GM18909 (cell line): Measurements from ENCODE around the gene TMEM109.
A peak's percentile ranks its signal among the peaks of the same experiment; 100 is the strongest.

Experiments
- ATAC-seq: cut with Tn5 transposase; IDR thresholded peaks from one replicate; pipeline ENCODE4 v1.9.1; 2021; ENCODE audit warnings: mild to moderate bottlenecking; ENCODE audit not compliant: unreplicated experiment, poor library complexity

TMEM109 gene, protein sequence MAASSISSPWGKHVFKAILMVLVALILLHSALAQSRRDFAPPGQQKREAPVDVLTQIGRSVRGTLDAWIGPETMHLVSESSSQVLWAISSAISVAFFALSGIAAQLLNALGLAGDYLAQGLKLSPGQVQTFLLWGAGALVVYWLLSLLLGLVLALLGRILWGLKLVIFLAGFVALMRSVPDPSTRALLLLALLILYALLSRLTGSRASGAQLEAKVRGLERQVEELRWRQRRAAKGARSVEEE

DNA sequence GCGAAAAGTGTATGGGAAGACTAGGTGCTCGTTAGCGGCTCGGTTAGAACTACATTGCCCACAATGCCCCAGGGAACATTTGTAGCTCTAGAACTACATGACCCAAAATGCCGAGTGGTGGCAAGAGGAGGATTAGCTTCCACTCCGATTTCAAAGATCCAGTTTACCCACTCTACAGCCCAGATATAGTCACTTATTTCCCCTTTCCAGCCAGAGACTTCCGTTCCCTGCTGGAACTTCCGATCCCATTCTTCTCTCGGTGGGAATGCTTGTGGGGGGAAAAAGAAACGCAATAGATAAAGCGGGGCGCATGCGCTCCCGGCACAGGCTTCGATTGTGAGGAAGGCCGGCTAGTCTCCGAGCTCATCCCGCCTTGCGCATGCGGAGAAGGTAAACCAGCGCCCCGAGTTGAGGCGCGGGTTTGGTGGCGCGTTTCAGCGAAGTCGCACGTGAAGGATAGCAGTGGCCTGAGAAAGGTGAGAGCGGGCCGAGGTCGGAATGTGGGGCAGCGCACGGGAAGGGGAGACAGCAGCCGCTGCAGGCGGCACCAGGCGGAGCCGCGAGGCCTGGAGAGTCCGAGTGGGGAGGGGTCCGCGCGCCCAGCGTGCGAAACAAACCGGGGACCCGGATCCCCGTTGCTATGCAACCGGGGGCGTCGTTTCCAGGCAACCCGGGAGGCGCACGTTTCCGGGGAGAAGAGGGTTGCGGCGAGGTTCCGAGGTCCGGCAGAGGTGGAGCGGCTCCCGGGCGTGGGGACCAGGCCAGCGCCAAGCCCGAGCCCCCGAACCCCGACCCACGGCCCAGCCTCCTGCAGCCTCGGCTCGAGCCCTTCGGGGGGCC, at the start of gene TMEM109:
TSS of gene TMEM109 (plus strand) at position 366 of the 840 bp plus-strand sequence. CDS start 5,536 bp downstream, outside the sequence.
- ATAC-seq, result peak; percentile 40

DNA sequence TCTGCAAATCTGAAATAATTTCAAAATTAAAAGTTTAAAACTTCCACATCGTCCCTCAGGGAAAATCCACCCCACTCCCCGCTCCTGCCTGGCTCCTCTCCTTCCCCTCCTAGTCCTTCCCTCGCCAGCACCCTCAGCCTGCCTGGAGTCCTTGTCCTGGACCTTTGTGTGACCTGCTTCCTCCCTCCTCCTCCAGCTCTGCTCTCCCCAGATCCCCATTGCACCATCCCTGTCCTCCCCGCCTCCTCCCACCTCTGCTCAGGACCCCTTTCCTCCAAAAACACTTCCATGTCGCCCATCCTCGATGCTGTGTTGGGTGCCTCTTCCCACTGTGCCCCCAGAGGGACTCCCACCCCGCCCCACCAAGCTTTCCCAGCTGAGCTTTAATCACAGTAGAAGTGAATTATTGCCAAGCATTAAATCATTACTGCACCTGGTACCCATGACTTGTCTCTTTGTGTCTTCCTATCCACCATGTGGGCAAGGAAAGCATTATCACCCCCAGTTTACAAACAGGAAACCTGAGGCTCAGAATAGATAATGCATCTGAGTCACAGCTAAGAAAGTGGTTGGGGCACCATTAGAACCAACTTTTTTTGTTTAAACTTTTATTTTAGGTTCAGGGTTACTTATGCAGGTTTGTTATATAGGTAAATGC, 49.0 kb upstream of the TMEM109 start:
- no peak for ATAC-seq

DNA sequence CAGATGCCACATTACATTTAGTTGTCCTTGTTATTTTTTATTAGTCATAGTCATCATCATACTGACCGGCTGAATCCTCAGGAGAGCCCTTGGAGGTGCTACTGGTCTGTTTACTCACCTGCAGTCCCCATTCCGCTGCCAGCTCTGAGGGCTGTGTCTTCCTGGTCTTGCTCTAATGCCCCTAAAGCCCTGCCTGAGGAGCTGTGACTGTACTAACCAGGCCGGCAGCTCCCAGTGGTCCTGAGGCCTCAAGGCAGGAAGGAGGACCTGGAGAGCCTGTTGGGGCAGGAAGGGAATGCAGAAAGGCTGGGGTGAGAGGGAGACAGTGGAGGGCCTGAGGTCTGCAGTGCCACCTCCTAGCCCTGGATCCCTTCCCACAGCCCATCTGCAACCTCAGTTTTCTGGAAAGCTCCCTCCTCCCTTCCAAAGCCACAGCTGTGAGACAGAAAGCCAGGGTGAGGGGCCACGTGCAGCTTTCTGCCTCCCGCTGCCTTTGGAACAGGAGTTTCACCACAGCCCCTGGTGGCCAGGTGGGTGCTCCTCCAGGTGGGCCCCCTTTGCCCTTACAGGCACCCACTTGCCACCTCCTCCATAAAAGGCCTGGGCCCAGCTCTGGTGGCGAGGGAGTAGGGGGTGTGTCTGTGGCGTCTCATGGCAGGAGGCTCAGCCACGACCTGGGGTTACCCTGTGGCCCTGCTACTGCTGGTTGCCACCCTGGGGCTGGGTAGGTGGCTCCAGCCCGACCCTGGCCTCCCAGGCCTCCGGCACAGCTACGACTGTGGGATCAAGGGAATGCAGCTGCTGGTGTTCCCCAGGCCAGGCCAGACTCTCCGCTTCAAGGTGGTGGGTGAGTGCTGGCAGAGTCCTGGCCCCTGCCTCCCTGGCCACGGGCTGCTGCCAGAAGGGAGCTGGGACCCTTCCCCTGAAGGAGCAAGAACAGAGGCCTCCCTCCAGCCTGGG, 46.8 kb upstream of the TMEM109 start, which contains the start of gene ZP1:
TSS of gene ZP1 (plus strand) at position 632 of the 960 bp plus-strand sequence. CDS start at position 652, 20 bp downstream.
- no peak for ATAC-seq

DNA sequence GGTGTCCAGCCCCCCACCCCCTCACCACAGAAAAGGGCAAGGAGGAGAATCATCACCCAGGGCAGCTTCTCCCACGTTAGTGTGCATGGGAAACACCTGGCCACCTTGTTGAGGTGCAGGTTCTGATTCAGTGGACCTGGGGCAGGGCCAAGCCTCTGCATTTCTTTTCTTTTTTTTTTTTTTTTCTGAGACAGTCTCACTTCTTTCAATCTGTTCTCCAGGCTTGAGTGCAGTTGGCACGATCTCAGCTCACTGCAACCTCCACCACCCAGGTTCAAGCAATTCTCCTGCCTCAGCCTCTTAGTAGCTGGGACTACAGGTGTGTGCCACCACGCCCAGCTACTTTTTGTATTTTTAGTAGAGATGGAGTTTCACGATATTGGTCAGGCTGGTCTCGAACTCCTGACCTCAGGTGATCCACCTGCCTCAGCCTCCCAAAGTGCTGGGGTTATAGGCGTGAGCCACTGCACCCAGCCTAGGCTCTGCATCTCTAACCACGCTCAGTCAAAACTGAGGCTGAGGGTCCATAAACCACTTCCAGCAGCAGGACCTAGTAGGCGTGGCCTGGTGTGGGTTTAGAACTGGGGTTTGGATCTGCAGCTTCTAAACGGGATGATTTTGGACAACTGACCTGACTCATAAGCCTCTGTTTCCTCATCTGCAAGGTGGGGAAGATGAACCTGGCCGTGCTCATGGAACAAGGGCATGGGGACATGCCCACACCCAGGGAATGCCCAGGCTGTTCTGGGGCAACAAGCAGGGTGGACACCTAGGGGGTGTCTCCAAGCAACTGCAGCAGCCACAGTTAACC, 45.9 kb upstream of the TMEM109 start:
- no peak for ATAC-seq

DNA sequence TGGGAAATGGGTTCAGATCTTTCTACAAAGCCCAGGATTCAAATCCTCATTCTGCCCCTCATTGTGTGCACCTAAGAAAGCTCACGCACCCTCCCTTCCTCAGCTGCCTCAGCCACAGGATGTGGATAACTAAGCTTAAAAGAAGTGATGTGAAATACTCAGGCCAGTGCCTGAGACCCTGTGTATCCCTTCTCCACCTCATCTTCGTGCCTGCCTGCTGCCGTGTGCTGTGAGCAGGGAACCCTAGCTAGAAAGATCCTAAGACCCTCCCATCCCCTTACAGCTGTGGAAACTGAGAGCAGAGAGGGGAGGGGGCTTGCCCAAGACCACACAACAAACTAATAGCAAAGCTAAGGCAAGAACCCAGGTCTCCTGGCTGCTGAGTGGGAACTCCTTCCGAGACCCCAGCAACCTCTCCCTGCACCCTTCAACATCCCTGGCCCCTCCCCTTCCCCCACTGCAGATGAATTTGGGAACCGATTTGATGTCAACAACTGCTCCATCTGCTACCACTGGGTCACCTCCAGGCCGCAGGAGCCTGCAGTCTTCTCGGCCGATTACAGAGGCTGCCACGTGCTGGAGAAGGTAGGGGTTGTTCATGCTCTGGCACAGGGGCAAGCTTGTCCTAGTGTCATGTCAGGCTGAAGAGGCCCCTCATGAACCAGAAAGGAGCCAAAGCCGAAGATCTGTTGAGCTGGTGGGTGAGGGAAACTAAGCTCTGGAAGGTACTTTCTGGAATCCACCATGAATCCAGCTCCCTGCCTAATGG, 45.1 kb upstream of the TMEM109 start:
- ATAC-seq, result no peak

DNA sequence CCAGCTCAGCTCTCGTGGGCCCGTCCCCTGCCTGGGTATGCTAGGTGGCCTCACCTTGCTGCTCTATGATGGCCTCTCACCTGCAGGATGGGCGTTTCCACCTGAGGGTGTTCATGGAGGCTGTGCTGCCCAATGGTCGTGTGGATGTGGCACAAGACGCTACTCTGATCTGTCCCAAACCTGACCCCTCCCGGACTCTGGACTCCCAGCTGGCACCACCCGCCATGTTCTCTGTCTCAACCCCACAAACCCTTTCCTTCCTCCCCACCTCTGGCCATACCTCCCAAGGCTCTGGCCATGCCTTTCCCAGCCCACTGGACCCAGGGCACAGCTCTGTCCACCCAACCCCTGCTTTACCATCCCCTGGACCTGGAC, 44.5 kb upstream of the TMEM109 start:
- no peak for ATAC-seq

DNA sequence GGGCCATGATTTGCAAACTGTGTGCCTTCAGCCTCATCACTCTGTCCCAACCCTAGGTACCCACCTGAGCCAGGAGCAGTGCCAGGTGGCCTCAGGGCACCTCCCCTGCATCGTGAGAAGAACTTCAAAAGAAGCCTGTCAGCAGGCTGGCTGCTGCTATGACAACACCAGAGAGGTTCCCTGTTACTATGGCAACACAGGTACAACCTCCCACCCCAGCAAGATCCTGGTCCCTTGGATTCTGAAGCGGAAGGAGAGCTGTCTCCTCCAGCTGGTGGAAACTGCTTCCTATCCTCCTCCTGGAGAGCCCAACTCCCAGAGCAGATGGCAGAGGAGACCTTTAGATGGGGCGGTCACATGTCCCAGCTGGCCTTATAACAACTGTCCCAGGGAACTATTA, 43.7 kb upstream of the TMEM109 start:
- no peak for ATAC-seq

DNA sequence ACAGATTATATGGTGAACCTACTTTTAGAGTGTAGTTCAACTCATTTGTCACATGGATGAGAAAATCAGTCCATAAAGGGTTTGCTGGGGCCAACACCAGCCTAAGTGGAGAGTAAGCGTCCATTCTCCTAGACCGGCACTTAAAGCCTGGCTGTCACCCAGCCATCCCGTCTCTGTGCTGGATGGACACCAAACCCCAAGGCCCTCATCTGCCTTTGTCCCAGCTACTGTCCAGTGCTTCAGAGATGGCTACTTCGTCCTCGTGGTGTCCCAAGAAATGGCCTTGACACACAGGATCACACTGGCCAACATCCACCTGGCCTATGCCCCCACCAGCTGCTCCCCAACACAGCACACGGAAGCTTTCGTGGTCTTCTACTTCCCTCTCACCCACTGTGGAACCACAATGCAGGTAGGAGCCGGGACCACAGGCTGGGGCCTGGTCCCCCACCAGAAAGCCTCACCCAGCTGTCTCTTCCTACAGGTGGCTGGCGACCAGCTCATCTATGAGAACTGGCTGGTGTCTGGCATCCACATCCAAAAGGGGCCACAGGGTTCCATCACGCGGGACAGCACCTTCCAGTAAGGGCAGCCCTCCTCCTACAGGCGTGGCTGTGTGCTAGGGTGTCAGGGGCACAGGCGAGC, 43.1 kb upstream of the TMEM109 start:
- ATAC-seq, result no peak

DNA sequence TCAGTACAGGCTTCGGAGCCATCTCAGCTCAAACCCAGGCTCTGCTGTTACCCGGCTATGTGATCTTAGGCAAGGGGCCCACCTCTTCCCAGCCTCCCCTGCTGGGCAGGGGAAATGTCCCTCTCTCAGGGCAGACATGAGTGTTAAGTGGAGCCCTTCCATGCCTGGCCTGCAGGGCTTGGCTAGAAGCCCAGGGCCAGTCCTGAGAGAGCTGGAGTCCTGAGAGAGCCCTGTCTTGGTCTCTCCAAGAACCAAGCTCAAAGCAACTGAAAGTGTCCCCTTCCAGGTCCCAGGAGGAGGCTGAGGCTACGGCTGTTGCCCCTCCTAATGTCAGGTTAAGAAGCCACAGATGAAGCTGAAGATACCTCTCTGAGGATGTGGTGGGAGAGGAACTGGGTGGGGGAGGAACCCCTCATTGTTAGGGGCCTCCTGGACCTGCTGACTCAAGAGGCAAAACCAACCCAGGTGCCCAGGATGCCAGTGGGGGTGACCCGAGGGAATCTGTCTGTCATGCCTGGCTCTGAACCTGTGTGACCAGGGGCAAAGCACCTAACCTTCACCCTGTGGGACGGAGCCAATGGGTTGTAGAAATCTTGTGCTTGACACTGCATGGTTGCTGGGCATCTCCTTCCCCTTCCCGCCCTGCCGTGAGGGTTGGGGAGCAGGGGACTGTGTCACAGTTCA, 42.4 kb upstream of the TMEM109 start:
- ATAC-seq, result no peak

DNA sequence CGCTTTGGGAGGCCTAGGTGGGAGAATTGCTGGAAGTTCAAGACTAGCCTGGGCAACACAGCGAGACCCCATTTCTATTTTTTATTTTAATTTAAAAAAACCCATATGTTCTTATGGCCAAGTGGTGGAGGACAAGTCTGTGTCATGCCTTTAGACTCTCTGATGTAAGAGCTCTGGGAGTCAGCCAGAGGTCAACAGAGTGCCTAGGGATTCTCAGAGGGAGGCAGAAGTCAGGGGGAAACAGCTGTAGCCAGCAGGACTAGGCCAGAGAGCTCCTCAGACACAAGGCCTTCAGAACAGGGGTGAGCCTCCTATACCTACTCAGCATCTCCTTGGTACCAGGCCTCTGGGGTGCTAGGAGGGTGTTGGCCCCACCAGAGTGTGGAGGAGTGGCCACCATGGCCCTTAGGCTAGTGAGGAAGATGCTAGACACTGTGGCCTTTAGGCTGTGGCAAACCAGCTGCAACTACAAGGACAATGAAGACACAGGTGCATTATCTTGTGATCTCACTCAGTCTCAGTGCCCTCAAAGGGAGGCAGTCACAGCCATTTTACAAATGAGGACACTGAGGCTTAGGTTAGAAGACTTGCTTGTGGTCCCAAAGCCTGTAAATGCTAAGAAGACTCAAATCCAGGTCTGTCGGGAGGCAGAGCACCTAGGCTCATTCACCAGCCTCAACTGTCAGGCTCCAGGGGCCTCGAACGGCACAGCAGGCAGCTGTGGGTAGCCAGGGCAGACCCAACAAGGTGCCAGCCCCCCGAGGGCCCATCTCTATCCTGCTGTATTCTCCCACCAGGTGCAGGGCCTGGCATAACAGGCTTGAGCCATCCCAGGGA, 41.6 kb upstream of the TMEM109 start:
- no peak for ATAC-seq

DNA sequence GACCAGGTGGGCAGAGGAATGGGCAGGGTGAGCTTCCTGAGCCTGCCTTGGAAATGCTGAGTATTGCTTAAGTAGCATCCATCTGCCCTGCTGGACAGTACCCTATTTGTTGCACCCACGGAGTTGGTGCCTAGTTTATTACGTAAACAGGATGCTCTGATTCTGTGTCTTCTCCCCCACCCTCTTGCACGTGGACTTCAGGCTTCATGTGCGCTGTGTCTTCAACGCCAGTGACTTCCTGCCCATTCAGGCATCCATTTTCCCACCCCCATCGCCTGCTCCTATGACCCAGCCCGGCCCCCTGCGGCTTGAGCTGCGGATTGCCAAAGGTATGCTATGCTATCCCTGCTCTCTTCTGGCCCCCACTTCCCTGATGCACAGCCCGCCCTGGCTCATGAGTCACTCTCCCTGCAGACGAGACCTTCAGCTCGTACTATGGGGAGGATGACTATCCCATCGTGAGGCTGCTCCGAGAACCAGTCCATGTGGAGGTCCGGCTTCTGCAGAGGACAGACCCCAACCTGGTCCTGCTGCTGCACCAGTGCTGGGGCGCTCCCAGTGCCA, 40.9 kb upstream of the TMEM109 start:
- ATAC-seq, result no peak

DNA sequence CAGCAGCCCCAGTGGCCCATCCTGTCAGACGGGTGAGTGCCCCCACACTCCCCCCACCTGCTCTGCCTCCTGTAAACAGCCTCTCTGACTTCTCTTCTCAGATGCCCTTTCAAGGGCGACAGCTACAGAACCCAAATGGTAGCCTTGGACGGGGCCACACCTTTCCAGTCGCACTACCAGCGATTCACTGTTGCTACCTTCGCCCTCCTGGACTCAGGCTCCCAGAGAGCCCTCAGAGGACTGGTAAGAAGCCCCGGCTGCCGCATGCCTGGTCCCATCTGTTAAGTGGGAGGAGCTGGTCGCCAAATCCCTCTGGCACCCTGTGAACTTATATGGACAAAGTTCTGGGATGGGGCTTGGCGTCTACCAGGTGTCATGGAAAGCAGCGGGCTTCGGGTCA, 40.4 kb upstream of the TMEM109 start:
- no peak for ATAC-seq

DNA sequence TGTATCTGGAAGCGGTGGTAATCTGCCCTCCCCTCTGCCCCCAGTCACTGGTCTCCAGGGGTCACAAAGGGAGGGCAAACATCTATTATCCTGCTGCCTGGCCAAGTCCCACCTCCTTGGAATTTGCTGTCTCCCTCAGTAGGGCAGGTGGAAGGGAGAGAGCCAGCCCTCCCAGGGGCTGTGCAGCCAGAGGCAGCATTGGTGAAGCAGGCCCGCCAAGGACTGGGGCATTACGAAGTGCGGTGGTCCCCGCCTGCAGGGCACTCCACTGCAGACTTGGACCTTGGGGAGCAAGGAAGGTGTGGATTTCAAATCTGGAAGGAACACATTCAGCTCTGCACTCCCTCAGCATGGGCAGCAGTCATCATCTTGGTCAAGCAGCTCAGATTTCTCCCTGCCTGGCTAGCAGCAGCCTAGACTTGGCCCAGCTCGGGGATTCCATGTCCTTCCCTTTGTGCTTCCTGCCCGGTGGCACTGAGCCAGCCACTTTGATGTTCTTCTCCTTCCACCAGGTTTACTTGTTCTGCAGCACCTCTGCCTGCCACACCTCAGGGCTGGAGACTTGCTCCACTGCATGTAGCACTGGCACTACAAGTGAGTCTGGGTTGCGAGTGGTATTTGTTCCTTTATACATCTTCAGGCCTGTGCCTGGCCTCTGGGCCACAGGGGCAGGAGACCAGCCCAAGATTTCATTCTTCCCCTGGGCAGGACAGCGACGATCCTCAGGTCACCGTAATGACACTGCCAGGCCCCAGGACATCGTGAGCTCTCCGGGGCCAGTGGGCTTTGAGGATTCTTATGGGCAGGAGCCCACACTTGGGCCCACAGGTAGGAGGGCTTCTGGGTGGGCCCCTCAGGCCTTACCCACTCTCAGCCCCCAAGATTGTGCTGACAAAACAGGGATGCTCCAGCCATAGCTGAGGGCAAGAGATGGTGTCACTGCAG, 39.3 kb upstream of the TMEM109 start:
- ATAC-seq, result no peak

DNA sequence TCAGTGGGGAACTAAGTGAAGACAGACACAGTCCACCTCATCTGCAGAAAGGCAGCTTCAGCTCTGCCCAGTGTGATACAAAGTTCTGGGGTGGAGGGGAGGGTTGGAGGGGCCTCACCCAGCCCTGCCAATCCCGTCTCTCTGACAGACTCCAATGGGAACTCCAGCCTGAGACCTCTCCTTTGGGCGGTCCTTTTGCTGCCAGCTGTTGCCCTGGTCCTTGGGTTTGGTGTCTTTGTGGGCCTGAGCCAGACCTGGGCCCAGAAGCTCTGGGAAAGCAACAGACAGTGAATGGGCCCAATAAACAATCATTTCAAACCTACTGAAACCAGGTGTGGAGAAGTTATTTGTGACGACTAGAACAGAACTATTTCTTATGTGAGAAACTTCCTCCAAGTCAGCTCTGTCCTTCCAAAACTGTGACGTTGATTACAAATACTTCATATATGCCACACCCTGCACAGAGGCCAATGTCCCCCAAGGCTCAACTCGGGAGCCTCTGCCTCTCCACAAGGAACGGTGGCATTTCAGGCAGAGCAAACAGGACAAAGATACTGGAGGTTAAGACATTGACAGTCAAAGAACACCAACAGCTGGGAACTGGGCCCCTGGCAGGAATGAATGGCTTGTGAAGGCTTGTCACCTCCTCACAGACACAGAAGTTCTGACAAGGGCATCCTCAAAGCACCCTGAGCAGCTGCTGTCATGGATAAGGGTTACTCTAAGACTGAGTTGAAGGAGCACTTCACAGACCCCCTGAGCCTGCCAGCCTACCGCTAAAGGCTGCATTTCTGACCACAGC, 38.4 kb upstream of the TMEM109 start:
- no peak for ATAC-seq

DNA sequence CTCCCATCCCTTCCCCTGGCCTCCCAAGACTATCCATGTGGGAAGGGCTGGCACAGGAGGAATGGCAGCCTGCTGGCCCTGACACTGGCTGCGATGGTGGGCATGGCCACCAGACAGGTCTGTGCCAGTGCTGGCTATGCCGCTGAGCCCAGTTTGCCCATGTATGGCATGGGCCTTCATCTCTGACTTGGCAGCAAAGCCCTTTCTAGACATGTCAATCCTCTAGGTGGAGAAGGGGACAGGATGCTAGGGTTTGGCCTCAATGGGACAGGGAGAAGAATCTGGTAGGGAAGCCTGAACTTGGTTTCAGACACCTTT, 37.8 kb upstream of the TMEM109 start:
- no peak for ATAC-seq
